ENCODE data around the gene CMTM3. TPM values are rescaled to one million over a fixed set of nuclear protein-coding genes. Genes with fewer than 3 reads are reported as not detected.
A peak's percentile ranks its signal among the peaks of the same experiment; 100 is the strongest.

Gene CMTM3
- total and polyA plus RNA-seq, 9 of the 15 experiments (the other 6 are each of a cell fraction or from before 2014, with no cell fraction given) = 4.6 to 33.4 (median 17.5) TPM

- H3K9me1 ChIP-seq (ENCODE audit: control insufficient read depth, insufficient read depth, low read length) = no peaks in the 10 kb centered on the region
- intact Hi-C loops (cut with micrococcal nuclease) (no loop called here), in situ Hi-C loops (cut with MboI) (loop anchor here (5.0 kb wide), 1 partner anchor 187 kb away; no protein-coding TSS in a partner anchor)
- ChIA-PET POLR2A (no interaction called here), CTCF (ENCODE audit: low intra/inter-chr PET ratio) (no interaction called here)
- H3K4me2 ChIP-seq (ENCODE audit: insufficient read depth, low read length) = no peak overlapping the region
- no peak for ATAC-seq
- no peaks in the 10 kb centered on the region for H3K9me3 ChIP-seq (replicated peaks; ENCODE audit: control insufficient read depth, insufficient read depth, low read depth, low read length)
- H4K20me1 ChIP-seq (replicated peaks; ENCODE audit: control insufficient read depth, insufficient read depth, low read length) = no peaks in the 10 kb centered on the region
- BruUV-seq (replicated peaks) = no TSS peak
- no peaks in the 10 kb centered on the region for H3K36me3 ChIP-seq (ENCODE audit: control insufficient read depth, insufficient read depth, low read length)
- H3K27ac ChIP-seq (ENCODE audit: extremely low read depth, low read depth, low read length) = no peak overlapping the region
- H3K27me3 ChIP-seq (ENCODE audit: control insufficient read depth in 2 of 2, insufficient read depth in 2 of 2, low read length in 2 of 2) = peaks cover 0 to 11% of the 10 kb centered on the region in 2 experiments; a peak in 1 of 5 replicates
- no peak for FAIRE-seq
- no peak overlapping the region for H3K4me3 ChIP-seq
- H3K4me1 ChIP-seq (replicated peaks in 1 of 2; ENCODE audit: control insufficient read depth in 2 of 2, insufficient read depth in 2 of 2, low read length in 2 of 2) = no peaks in the 10 kb centered on the region
- DNase-seq (ENCODE audit: extremely low read depth in 1 of 4, low spot score in 3 of 4) = no peak
- 2% methylated on average over 7 of the region's 7 CpGs for WGBS (ENCODE audit: insufficient coverage, low coverage, missing lambda C conversion rate)
- 0 out of 2 replicates have a peak overlapping the region, but pooled peaks have one; percentile 21 for H2AFZ ChIP-seq (ENCODE audit: low read depth, low read length)
- H3K79me2 ChIP-seq (ENCODE audit: control insufficient read depth, insufficient read depth, low read length) = no peaks in the 10 kb centered on the region
- no peak overlapping the region for H3K9ac ChIP-seq (ENCODE audit: insufficient read depth in 1 of 2, low read depth in 2 of 2, low read length in 2 of 2)
- no peak for TF ChIP-seq KLF10 (CRISPR knock-in tag; IDR thresholded peaks at IDR 0.05)
- no peak for TF ChIP-seq ZNF24 (IDR thresholded peaks at IDR 0.05)
- TF ChIP-seq JUN (IDR thresholded peaks at IDR 0.05; ENCODE audit: borderline replicate concordance, low read depth, low read length) = no peak
- no peak for TF ChIP-seq JUN (CRISPR knock-in tag; IDR thresholded peaks at IDR 0.05; ENCODE audit: borderline replicate concordance)
- TF ChIP-seq MLX (CRISPR knock-in tag; conservative IDR thresholded peaks at IDR 0.05) = no peak
- TF ChIP-seq SNAPC5 (CRISPR knock-in tag; IDR thresholded peaks at IDR 0.05) = no peak
- no peak for TF ChIP-seq ZNF384 (IDR thresholded peaks at IDR 0.05; ENCODE audit: low read depth, low read length)
- TF ChIP-seq SMARCE1 (IDR thresholded peaks at IDR 0.05) = no peak
- TF ChIP-seq CREM (IDR thresholded peaks at IDR 0.05; ENCODE audit: low read depth) = no peak
- TF ChIP-seq ILF3 (IDR thresholded peaks at IDR 0.05; ENCODE audit: borderline replicate concordance) = no peak
- TF ChIP-seq TRIM24 (IDR thresholded peaks at IDR 0.05) = no peak
- no peak for TF ChIP-seq MGA (IDR thresholded peaks at IDR 0.05)
- no peak for TF ChIP-seq ZNF134 (CRISPR knock-in tag; conservative IDR thresholded peaks at IDR 0.05)
Observed at GRCh38 chr16:66594739-66595138, 9.8 kb upstream of the CMTM3 start.
